Measurements from ENCODE around the gene GOLGA8J. TPM values are rescaled to one million over a fixed set of nuclear protein-coding genes. Genes with fewer than 3 reads are reported as not detected.
"Not testable (repeated sequence)": the region's sequence is repeated elsewhere in the genome, so short reads cannot be mapped to it uniquely, and the experiment has no call there.

The GOLGA8J gene
- total and polyA plus RNA-seq, 2 donors: 0.05 TPM

DNA sequence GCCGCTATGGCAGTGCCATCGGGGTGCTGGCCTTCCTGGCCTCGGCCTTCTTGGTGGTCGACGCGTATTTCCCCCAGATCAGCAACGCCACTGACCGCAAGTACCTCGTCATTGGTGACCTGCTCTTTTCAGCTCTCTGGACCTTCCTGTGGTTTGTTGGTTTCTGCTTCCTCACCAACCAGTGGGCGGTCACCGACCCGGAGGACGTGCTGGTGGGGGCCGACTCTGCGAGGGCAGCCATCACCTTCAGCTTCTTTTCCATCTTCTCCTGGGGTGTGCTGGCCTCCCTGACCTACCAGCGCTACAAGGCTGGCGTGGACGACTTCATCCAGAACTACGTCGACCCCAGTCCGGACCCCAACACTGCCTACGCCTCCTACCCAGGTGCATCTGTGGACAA, 37.9 kb upstream of the GOLGA8J start:
- not testable (repeated sequence) for H3K9me3 ChIP-seq (ENCODE audit: control insufficient read depth in 2 of 2, insufficient read depth in 1 of 2, low read length in 1 of 2); H3K36me3 ChIP-seq (ENCODE audit: control insufficient read depth in 2 of 2, insufficient read depth in 2 of 2, low read length in 1 of 2); DNase-seq (ENCODE audit: low read depth in 6 of 9, low spot score in 9 of 9); H3K27me3 ChIP-seq (ENCODE audit: control insufficient read depth in 2 of 2, insufficient read depth in 1 of 2, low read length in 1 of 2); H3K27ac ChIP-seq (ENCODE audit: low read depth in 1 of 2, low read length in 1 of 2); H3K4me3 ChIP-seq (ENCODE audit: low read length in 2 of 2); H3K4me1 ChIP-seq (ENCODE audit: control insufficient read depth in 2 of 2, insufficient read depth in 2 of 2, low read length in 2 of 2)
- 92% methylated on average over 22 of the region's 22 CpGs for WGBS

DNA sequence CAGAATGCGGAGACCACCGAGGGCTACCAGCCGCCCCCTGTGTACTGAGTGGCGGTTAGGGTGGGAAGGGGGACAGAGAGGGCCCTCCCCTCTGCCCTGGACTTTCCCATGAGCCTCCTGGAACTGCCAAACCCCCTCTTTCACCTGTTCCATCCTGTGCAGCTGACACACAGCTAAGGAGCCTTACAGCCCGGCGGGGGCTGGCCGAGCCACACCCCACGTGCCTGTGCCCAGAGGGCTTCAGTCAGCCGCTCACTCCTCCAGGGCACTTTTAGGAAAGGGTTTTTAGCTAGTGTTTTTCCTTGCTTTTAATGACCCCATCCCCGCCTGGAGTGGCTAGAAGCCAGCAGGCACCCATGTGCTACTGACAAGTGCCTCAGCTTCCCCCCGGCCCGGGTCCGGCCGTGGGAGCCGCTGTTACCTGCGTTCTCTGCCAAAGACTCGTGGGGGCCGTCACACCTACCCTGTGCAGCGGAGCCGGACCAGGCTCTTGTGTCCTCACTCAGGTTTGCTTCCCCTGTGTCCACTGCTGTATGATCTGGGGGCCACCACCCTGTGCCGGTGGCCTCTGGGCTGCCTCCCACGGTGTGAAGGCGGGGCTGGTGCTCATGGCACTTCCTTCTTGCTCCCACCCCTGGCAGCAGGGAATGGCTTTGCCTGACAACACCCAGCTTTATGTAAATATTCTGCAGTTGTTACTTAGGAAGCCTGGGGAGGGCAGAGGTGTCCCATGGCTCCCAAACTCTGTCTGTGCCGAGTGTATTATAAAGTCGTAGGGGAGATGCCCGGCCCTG, 37.3 kb upstream of the GOLGA8J start:
- not testable (repeated sequence) for H3K4me3 ChIP-seq (ENCODE audit: low read length in 2 of 2); DNase-seq (ENCODE audit: low read depth in 6 of 9, low spot score in 9 of 9); H3K9me3 ChIP-seq (ENCODE audit: control insufficient read depth in 2 of 2, insufficient read depth in 1 of 2, low read length in 1 of 2)

DNA sequence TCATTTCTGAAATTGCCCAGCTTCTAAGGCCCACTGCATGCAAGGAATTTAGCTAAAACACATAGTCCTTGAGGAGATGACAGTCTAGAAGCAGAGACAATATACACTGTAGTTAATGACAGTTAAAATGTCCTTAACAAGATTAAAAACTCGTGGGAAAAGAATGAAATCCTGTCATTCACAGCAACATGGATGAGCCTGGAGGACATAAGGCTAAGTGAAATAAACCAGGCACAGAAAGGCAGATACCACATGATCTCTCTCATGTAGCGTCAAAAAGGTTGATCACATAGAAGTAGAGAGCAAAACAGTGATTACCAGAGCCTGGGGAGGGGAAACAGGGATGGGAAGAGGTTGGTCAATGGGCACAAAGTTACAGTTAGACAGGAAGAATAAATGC, 36.3 kb upstream of the GOLGA8J start:
- Histone ChIP-seq H3K9me3 (ENCODE audit: control insufficient read depth in 2 of 2, insufficient read depth in 1 of 2, low read length in 1 of 2) (no peaks in the 10 kb centered on the region), H3K27me3 (ENCODE audit: control insufficient read depth in 2 of 2, insufficient read depth in 1 of 2, low read length in 1 of 2) (no peaks in the 10 kb centered on the region), H3K4me3 (ENCODE audit: low read length in 2 of 2) (no peak overlapping the region), H3K36me3 (ENCODE audit: control insufficient read depth in 2 of 2, insufficient read depth in 2 of 2, low read length in 1 of 2) (no peaks in the 10 kb centered on the region), H3K4me1 (ENCODE audit: control insufficient read depth in 2 of 2, insufficient read depth in 2 of 2, low read length in 2 of 2) (no peaks in the 10 kb centered on the region), H3K27ac (ENCODE audit: low read depth in 1 of 2, low read length in 1 of 2) (no peak overlapping the region)
- 71% methylated on average over 2 of the region's 2 CpGs for WGBS
- no peak for DNase-seq (ENCODE audit: low read depth in 6 of 9, low spot score in 9 of 9)

More for the DNA sequence above, 37.3 kb upstream of the GOLGA8J start:
- H3K4me1 ChIP-seq (ENCODE audit: control insufficient read depth in 2 of 2, insufficient read depth in 2 of 2, low read length in 2 of 2); H3K27ac ChIP-seq (ENCODE audit: low read depth in 1 of 2, low read length in 1 of 2); H3K36me3 ChIP-seq (ENCODE audit: control insufficient read depth in 2 of 2, insufficient read depth in 2 of 2, low read length in 1 of 2); H3K27me3 ChIP-seq (ENCODE audit: control insufficient read depth in 2 of 2, insufficient read depth in 1 of 2, low read length in 1 of 2): not testable (repeated sequence)
- 80% methylated on average over 26 of the region's 26 CpGs for WGBS

DNA sequence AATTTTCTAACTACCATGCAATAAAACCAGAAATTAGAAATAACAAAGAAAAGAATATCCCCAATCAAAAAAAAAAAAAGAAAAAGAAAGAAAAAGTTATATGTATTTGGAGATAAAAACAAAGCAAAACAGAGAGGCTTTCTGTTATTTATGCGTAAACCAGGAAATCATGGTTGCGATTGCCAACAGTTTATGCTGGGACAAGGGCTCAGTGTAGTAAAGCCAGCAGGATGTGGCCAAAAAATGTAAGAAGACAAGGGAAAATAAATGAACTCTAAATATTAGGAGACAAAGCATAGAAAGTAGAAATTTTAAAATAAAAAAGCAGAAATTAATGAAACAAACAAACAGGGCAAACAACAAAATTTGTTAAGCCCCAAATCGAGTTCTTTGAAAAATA, 27.2 kb upstream of the GOLGA8J start:
- WGBS: 95% methylated on average over 3 of the region's 3 CpGs
- no peak for DNase-seq (ENCODE audit: low read depth in 6 of 9, low spot score in 9 of 9)
- H3K9me3 ChIP-seq (ENCODE audit: control insufficient read depth in 2 of 2, insufficient read depth in 1 of 2, low read length in 1 of 2): no peaks in the 10 kb centered on the region
- no peaks in the 10 kb centered on the region for H3K27me3 ChIP-seq (ENCODE audit: control insufficient read depth in 2 of 2, insufficient read depth in 1 of 2, low read length in 1 of 2)
- no peak overlapping the region for H3K27ac ChIP-seq (ENCODE audit: low read depth in 1 of 2, low read length in 1 of 2)
- H3K4me1 ChIP-seq (ENCODE audit: control insufficient read depth in 2 of 2, insufficient read depth in 2 of 2, low read length in 2 of 2): no peaks in the 10 kb centered on the region
- no peak overlapping the region for H3K4me3 ChIP-seq (ENCODE audit: low read length in 2 of 2)
- no peaks in the 10 kb centered on the region for H3K36me3 ChIP-seq (ENCODE audit: control insufficient read depth in 2 of 2, insufficient read depth in 2 of 2, low read length in 1 of 2)

DNA sequence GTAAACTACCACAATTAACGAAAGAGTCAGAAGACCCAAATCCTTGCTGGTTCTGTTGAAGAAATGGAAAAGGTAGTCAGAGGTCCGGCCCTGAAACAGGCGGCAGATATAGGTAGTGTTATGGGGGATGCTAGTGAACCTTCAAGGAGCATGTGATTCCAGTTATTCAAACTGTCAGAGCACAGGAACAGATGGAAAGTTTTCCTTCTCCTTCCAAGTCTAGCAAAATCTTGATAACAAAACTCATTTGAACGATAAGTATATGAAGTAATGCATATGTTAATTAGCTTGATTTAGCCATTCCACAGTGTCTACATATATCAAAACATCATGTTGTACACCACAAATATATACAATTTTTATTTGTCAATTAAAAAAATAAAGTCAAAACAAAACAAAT, 26.6 kb upstream of the GOLGA8J start:
- H3K4me3 ChIP-seq (ENCODE audit: low read length in 2 of 2): no peak overlapping the region
- no peaks in the 10 kb centered on the region for H3K9me3 ChIP-seq (ENCODE audit: control insufficient read depth in 2 of 2, insufficient read depth in 1 of 2, low read length in 1 of 2)
- H3K27me3 ChIP-seq (ENCODE audit: control insufficient read depth in 2 of 2, insufficient read depth in 1 of 2, low read length in 1 of 2): no peaks in the 10 kb centered on the region
- H3K36me3 ChIP-seq (ENCODE audit: control insufficient read depth in 2 of 2, insufficient read depth in 2 of 2, low read length in 1 of 2): no peaks in the 10 kb centered on the region
- WGBS: 96% methylated on average over 4 of the region's 4 CpGs
- no peak overlapping the region for H3K27ac ChIP-seq (ENCODE audit: low read depth in 1 of 2, low read length in 1 of 2)
- no peak for DNase-seq (ENCODE audit: low read depth in 6 of 9, low spot score in 9 of 9)
- no peaks in the 10 kb centered on the region for H3K4me1 ChIP-seq (ENCODE audit: control insufficient read depth in 2 of 2, insufficient read depth in 2 of 2, low read length in 2 of 2)

DNA sequence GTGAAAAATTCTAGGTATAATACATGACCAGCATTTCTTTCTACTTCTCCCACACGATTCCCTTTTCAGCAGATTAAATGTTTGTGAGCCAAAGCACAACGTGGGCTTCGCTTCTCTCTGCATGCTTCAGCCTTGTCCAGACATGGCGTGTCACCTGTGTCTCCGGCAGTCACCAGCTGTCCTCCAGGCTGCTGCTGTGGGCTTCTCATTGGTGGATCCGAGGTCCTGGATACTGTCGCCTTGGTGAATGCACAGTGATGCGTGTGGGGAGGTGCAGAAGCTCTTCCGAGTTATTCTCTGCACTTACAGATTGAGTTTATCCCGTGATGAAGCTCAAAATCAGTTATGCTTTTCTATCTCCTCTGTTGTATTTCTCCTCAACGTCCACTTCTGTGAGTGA, 23.0 kb upstream of the GOLGA8J start:
- DNase-seq (ENCODE audit: low read depth in 6 of 9, low spot score in 9 of 9): no peak
- no peaks in the 10 kb centered on the region for H3K27me3 ChIP-seq (ENCODE audit: control insufficient read depth in 2 of 2, insufficient read depth in 1 of 2, low read length in 1 of 2)
- H3K27ac ChIP-seq (ENCODE audit: low read depth in 1 of 2, low read length in 1 of 2): no peak overlapping the region
- no peaks in the 10 kb centered on the region for H3K9me3 ChIP-seq (ENCODE audit: control insufficient read depth in 2 of 2, insufficient read depth in 1 of 2, low read length in 1 of 2)
- WGBS: 90% methylated on average over 11 of the region's 11 CpGs
- H3K4me1 ChIP-seq (ENCODE audit: control insufficient read depth in 2 of 2, insufficient read depth in 2 of 2, low read length in 2 of 2): no peaks in the 10 kb centered on the region
- H3K4me3 ChIP-seq (ENCODE audit: low read length in 2 of 2): no peak overlapping the region
- no peaks in the 10 kb centered on the region for H3K36me3 ChIP-seq (ENCODE audit: control insufficient read depth in 2 of 2, insufficient read depth in 2 of 2, low read length in 1 of 2)

DNA sequence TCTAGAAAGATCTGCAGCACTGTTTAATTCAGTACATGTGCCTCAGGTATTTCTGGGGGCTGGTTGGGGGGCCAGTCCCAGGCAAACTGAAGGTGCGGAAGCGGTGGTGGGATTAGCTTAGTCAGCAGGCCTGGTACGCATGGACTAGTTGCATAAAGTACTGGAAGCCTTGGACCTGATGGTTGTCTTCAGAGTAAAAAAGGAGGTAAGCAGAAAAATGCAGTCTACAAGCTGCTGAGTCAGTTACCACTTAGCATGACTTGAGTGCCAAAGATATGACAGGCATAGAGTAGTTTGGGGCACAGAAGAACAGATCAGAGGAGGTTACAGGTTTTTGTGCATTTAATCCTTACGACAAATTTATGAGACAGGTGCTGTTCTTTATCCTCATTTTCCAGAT, 19.9 kb upstream of the GOLGA8J start:
- 95% methylated on average over 4 of the region's 4 CpGs for WGBS
- H3K9me3 ChIP-seq (ENCODE audit: control insufficient read depth in 2 of 2, insufficient read depth in 1 of 2, low read length in 1 of 2): no peaks in the 10 kb centered on the region
- DNase-seq (ENCODE audit: low read depth in 6 of 9, low spot score in 9 of 9): no peak

DNA sequence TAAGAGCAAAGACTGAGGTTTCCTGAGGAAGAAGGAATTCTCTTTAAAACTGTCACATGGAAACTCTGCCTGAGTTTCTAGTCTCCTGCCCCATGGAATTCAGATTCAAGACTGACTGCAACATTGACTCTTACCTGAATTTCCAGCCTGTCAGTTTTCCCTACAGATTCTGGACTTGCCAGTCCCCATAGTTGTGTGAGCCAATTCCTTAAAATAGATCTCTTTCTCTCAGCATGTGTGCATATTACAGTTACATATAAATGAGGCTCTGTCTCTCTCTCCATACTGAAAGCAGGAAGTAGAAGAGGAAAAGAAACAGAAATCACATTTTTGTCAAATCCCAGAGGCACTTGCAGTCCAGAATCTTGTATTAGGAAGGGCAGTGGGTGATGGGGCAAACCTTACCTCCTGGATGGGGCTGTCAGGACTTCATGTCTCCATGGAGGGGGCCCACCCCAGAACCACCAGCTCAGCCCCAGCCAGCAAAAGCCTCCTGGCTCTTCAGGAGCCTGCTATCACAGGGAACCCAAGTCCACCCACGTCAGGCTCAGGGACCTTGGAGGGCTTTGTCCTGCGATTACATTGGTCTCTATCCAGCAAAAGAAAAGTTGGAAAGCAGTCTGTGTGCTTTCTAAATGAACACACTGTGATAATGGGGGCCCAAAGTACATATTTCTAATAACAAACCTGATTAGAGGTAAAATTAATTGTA, 18.8 kb upstream of the GOLGA8J start:
- no peak overlapping the region for H3K4me3 ChIP-seq (ENCODE audit: low read length in 2 of 2)
- no peaks in the 10 kb centered on the region for H3K4me1 ChIP-seq (ENCODE audit: control insufficient read depth in 2 of 2, insufficient read depth in 2 of 2, low read length in 2 of 2)
- H3K27me3 ChIP-seq (ENCODE audit: control insufficient read depth in 2 of 2, insufficient read depth in 1 of 2, low read length in 1 of 2): no peaks in the 10 kb centered on the region
- no peaks in the 10 kb centered on the region for H3K9me3 ChIP-seq (ENCODE audit: control insufficient read depth in 2 of 2, insufficient read depth in 1 of 2, low read length in 1 of 2)
- H3K27ac ChIP-seq (ENCODE audit: low read depth in 1 of 2, low read length in 1 of 2): no peak overlapping the region
- DNase-seq (ENCODE audit: low read depth in 6 of 9, low spot score in 9 of 9): no peak
- WGBS: 89% methylated on average over 2 of the region's 2 CpGs
- H3K36me3 ChIP-seq (ENCODE audit: control insufficient read depth in 2 of 2, insufficient read depth in 2 of 2, low read length in 1 of 2): no peaks in the 10 kb centered on the region

More for the DNA sequence above, 19.9 kb upstream of the GOLGA8J start:
- Histone ChIP-seq H3K4me1 (ENCODE audit: control insufficient read depth in 2 of 2, insufficient read depth in 2 of 2, low read length in 2 of 2) (no peaks in the 10 kb centered on the region), H3K27ac (ENCODE audit: low read depth in 1 of 2, low read length in 1 of 2) (no peak overlapping the region), H3K36me3 (ENCODE audit: control insufficient read depth in 2 of 2, insufficient read depth in 2 of 2, low read length in 1 of 2) (no peaks in the 10 kb centered on the region), H3K4me3 (ENCODE audit: low read length in 2 of 2) (no peak overlapping the region), H3K27me3 (ENCODE audit: control insufficient read depth in 2 of 2, insufficient read depth in 1 of 2, low read length in 1 of 2) (no peaks in the 10 kb centered on the region)

DNA sequence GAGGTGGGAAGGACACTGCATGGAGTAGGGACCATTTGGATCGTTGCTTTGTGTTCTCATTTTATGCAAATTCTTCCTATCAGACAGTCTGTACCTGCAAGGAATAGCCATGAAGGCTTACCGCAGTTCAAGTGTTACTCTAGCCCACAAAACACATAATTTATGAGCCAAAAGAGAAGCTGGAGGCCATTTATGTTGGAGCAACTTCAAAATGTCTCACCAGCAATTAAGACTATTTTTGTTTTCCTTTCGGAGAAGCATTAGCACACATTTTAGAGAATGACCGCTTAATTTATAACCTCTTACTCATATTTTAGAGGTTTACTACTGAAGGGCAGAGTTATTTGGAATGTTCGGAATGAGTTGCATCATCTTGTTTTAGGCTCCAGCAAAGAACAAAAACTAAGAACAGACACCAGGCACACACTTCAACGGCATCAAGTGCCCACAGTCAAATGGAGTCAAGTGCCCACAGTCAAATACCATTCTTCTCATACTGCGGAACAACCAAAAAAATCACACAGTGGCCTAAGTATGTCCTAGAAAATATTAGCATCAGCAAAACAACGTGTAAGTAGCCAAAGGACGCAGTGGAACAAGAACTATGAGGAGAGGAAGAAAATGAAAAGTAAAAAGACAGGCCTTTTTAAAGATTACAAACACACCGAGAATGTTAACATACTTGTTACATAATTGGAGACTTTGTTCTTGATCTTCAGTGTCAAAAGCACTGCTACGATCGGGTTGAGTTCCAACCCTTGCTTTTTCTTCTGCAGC, 17.5 kb upstream of the GOLGA8J start:
- Histone ChIP-seq H3K27ac (ENCODE audit: low read depth in 1 of 2, low read length in 1 of 2) (no peak overlapping the region), H3K4me3 (ENCODE audit: low read length in 2 of 2) (no peak overlapping the region), H3K9me3 (ENCODE audit: control insufficient read depth in 2 of 2, insufficient read depth in 1 of 2, low read length in 1 of 2) (no peaks in the 10 kb centered on the region), H3K4me1 (ENCODE audit: control insufficient read depth in 2 of 2, insufficient read depth in 2 of 2, low read length in 2 of 2) (no peaks in the 10 kb centered on the region), H3K36me3 (ENCODE audit: control insufficient read depth in 2 of 2, insufficient read depth in 2 of 2, low read length in 1 of 2) (no peaks in the 10 kb centered on the region), H3K27me3 (ENCODE audit: control insufficient read depth in 2 of 2, insufficient read depth in 1 of 2, low read length in 1 of 2) (no peaks in the 10 kb centered on the region)
- no peak for DNase-seq (ENCODE audit: low read depth in 6 of 9, low spot score in 9 of 9)
- 93% methylated on average over 12 of the region's 12 CpGs for WGBS

All from thymus (tissue), 11 donors.